ENCODE data around the gene CDK16.

CDK16 gene

GRCh38 chrX:47196098-47196497, 22.4 kb upstream of the CDK16 start:
- TF ChIP-seq, protein P1, sequence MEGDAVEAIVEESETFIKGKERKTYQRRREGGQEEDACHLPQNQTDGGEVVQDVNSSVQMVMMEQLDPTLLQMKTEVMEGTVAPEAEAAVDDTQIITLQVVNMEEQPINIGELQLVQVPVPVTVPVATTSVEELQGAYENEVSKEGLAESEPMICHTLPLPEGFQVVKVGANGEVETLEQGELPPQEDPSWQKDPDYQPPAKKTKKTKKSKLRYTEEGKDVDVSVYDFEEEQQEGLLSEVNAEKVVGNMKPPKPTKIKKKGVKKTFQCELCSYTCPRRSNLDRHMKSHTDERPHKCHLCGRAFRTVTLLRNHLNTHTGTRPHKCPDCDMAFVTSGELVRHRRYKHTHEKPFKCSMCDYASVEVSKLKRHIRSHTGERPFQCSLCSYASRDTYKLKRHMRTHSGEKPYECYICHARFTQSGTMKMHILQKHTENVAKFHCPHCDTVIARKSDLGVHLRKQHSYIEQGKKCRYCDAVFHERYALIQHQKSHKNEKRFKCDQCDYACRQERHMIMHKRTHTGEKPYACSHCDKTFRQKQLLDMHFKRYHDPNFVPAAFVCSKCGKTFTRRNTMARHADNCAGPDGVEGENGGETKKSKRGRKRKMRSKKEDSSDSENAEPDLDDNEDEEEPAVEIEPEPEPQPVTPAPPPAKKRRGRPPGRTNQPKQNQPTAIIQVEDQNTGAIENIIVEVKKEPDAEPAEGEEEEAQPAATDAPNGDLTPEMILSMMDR (conservative IDR thresholded peaks at IDR 0.05), result no peak
- no peak for TF ChIP-seq ZFX (IDR thresholded peaks at IDR 0.05)
- H3K27ac ChIP-seq, result peak overlapping the region; percentile 96; the same call in 1 of the 2 replicates

DNA sequence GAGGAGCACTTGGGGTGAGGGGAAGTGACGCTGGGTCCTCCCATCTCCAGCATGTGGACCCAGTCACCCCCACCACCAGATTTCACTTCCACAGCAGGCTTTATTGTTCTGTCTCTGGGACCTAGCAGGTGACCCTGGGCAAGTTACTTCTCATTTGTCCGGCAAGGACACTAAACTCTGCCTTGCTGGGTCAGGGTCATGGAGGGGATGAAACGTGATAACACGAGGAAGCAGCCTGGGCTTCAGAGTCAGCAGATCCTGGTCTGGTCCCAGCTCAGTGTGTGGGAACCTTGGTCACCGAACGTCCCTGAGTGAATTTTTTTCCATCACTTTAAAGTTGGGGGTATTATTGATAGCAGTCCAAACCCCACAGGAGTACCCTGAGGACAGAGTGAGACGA, 21.0 kb upstream of the CDK16 start:
- TF ChIP-seq, protein P1 (conservative IDR thresholded peaks at IDR 0.05), result no peak
- TF ChIP-seq ZFX (IDR thresholded peaks at IDR 0.05), result no peak
- no peak overlapping the region; the same call in 1 of the 2 replicates for H3K27ac ChIP-seq

- no peak overlapping the region for H3K27ac ChIP-seq
- TF ChIP-seq ZFX (IDR thresholded peaks at IDR 0.05), result no peak
- TF ChIP-seq, protein P1 (conservative IDR thresholded peaks at IDR 0.05), result no peak
Measured at GRCh38 chrX:47198026-47198686, 20.3 kb upstream of the CDK16 start.

DNA sequence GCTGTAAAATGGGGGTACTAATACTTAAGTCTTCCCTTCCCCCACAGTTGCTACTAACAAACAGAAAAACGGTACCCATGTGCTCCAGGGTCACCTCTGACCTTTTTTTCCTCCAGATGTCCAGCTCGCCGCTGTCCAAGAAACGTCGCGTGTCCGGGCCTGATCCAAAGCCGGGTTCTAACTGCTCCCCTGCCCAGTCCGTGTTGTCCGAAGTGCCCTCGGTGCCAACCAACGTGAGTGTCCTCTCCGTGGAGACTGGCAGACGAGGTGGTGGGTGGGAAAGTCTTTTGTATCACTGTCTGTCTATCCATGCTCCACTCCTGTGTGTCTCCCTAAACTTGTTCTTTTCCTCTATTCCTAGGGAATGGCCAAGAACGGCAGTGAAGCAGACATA, 19.8 kb upstream of the CDK16 start:
- no peak overlapping the region for H3K27ac ChIP-seq
- no peak for TF ChIP-seq ZFX (IDR thresholded peaks at IDR 0.05)
- TF ChIP-seq, protein P1 (conservative IDR thresholded peaks at IDR 0.05), result no peak

DNA sequence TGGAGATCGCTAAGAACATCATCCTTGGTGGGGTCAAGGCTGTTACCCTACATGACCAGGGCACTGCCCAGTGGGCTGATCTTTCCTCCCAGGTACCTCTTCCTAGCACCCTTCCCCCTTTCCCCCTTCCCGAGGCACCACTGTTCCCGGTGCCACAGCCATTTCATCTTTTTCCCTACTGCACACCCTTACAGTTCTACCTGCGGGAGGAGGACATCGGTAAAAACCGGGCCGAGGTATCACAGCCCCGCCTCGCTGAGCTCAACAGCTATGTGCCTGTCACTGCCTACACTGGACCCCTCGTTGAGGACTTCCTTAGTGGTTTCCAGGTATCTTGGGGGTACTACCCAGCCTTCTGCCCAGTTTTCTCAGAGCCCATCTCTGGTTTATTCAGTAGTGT, 19.2 kb upstream of the CDK16 start:
- TF ChIP-seq, protein P1 (conservative IDR thresholded peaks at IDR 0.05), result no peak
- no peak overlapping the region for H3K27ac ChIP-seq

DNA sequence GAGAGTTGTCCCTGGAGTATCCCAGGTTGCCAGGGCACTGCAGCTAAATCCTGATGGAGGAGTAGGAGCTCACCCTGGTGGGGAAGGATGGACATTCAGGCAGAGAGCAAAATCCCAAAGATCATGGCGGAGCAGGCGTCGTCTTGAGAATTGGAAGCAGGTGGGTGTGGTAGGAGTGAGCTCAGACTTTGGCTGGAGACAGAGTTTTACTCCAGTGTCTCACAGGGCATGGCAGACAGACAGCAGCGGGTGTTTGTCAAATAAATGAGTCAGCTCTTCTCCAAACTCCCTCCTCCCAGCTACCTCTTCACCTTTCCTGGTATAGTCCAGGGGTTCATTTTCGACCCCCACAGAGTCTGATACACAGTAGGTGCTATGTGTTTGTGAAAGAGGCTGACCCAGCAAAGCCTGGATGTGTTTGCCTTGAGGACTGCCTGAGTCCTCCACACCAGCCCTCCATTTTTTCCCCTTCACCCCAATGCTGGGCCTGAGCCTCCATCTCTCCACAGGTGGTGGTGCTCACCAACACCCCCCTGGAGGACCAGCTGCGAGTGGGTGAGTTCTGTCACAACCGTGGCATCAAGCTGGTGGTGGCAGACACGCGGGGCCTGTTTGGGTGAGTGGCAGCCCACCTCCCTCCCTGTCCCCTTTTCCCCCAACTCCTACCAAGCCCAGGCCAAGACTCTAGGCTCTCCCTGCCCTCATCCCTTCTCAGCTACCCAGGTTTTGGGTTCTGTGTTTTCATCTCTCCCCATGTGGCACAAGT, 17.9 kb upstream of the CDK16 start:
- TF ChIP-seq, protein P1 (conservative IDR thresholded peaks at IDR 0.05), result no peak; the same call in 1 of the 2 replicates
- no peak for TF ChIP-seq ZFX (IDR thresholded peaks at IDR 0.05)
- H3K27ac ChIP-seq, result no peak overlapping the region; the same call in 1 of the 2 replicates

DNA sequence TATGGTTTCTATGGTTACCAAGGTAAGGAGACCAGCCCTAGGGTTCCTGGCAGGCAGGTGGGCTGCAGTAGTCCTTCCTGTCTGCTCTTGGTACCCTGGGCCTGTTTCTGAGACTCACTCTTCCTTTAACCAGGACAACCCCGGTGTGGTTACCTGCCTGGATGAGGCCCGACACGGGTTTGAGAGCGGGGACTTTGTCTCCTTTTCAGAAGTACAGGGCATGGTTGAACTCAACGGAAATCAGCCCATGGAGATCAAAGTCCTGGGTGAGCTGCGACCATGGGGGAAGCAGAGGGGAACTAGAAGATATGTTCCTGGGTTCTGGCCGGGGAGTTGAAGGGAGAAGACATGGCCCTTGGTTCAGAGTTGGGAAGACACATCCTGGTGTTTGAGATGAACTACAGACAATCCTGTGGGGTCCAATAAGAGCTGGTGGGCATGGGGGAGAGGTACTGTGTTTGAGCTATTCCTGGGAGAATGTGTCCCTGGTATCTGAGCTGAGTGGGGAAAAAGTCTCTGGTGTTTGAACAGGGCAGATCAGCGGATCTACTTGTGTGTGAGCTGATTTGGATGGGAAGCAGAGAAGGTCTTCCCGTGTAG, 17.0 kb upstream of the CDK16 start:
- no peak for TF ChIP-seq ZFX (IDR thresholded peaks at IDR 0.05)
- TF ChIP-seq, protein P1 (conservative IDR thresholded peaks at IDR 0.05), result no peak
- H3K27ac ChIP-seq, result no peak overlapping the region
